ENCODE measurements around the gene GAGE13. TPM values are rescaled to one million over a fixed set of nuclear protein-coding genes. Genes with fewer than 3 reads are reported as not detected.
"Not testable (repeated sequence)": the region's sequence is repeated elsewhere in the genome, so short reads cannot be mapped to it uniquely, and the experiment has no call there.

Gene GAGE13
- total RNA-seq, 1 donor from 2014 or later = not detected

DNA sequence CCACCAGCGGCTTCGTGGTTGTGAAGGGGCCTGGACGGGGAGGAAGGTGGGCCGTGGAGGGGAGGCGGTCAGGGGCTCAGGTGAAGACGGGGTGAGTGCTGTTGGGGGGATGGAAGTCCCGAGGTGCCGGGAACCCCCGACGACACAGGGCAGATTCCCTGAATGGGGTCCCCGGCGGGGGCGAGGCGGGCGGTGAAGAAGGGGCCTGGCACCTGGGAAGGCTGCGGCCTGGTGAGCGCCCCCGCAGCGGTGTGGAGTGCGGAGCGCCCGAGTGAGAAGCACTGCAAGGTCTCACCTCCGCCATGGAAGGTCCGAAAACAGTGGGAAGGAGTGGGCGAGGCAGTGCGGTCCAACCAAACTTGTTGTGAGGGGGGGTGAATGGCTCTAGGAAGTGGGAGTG, 459 bp downstream of the GAGE13 start:
- not testable (repeated sequence) for DNase-seq

- DNase-seq = not testable (repeated sequence)
Measured at GRCh38 chrX:49341449-49341848, 10.1 kb downstream of the GAGE13 start.

DNA sequence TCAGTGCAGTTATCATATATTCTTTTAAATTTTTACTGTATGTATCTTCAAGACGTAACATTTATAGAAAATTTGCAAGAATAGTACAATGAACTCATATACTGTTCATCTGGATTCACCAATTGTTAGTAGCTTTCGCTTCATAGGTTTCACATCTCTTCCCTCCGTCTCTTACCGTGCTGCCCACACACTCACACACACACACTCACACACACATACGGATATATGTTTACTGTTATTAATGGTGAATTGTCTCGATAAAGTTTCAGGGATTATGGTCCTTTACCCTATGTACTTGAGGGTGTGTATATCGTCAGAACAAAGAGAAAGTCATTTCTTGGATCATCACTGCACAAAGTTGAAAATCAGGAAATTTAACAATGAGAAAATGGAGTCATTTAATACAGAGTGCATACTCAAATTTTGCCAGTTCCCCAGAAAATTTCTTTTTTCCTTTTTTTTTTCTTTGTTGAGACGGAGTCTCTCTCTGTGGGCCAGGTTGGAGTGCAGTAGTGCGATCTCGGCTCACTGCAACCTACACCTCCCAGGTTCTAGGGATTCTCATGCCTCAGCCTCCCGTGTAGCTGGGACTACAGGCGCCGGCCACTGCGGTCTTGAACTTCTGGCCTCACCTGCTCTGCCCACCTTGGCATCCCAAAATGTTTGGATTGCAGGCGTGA, 13.3 kb downstream of the GAGE13 start:
- DNase-seq = not testable (repeated sequence)

GRCh38 chrX:49345402-49345801, 14.0 kb downstream of the GAGE13 start:
- not testable (repeated sequence) for DNase-seq

GRCh38 chrX:49346150-49346549, 14.8 kb downstream of the GAGE13 start:
- not testable (repeated sequence) for DNase-seq

Other genes with a start within 250 kb of the GAGE13 start
- gene GPKOW, start 207.8 kb upstream of the GAGE13 start, total RNA-seq = 22.9 TPM
- gene MAGIX, start 168.8 kb upstream of the GAGE13 start, total RNA-seq = 3.5 TPM
- 16.5 TPM for gene PLP2, start 159.7 kb upstream of the GAGE13 start, total RNA-seq
- 7.7 TPM for gene PRICKLE3, start 145.2 kb upstream of the GAGE13 start, total RNA-seq
- 1.1 TPM for gene SYP, start 131.4 kb upstream of the GAGE13 start, total RNA-seq
- not detected for gene CACNA1F, start 98.2 kb upstream of the GAGE13 start, total RNA-seq
- gene CCDC22, start 96.1 kb upstream of the GAGE13 start, total RNA-seq = 10.6 TPM
- gene FOXP3, start 66.9 kb upstream of the GAGE13 start, total RNA-seq = 0.21 TPM
- gene PPP1R3F, start 61.8 kb upstream of the GAGE13 start, total RNA-seq = 14.4 TPM
- gene GAGE10, start 27.9 kb upstream of the GAGE13 start, total RNA-seq = not detected
- gene GAGE12J, start 9.5 kb upstream of the GAGE13 start, total RNA-seq = not detected
- gene GAGE12C, start 200.6 kb downstream of the GAGE13 start, total RNA-seq = not detected
- gene GAGE12D, start 210.2 kb downstream of the GAGE13 start, total RNA-seq = not detected
- not detected for gene GAGE12E, start 219.7 kb downstream of the GAGE13 start, total RNA-seq
- gene GAGE12F, start 229.3 kb downstream of the GAGE13 start, total RNA-seq = not detected
- not detected for gene GAGE12G, start 238.8 kb downstream of the GAGE13 start, total RNA-seq
- not detected for gene GAGE12H, start 248.4 kb downstream of the GAGE13 start, total RNA-seq